DND-41 (cell line): ENCODE data around the gene MAST4.

Experiments
- EZH2 ChIP-seq: IDR thresholded peaks from 3 replicates; pipeline ENCODE4 v1.6.1; 2012; ENCODE audit warnings: borderline replicate concordance, low read depth, mild to moderate bottlenecking, moderate library complexity, low read length, inconsistent platforms; ENCODE audit not compliant: severe bottlenecking
- TF ChIP-seq, protein P1 (sequence below): IDR thresholded peaks from 2 replicates; pipeline ENCODE4 v1.5.1; 2012; ENCODE audit warnings: borderline replicate concordance, low read length, moderate library complexity, mild to moderate bottlenecking; ENCODE audit not compliant: poor library complexity, severe bottlenecking; ENCODE audit errors: extremely low read depth

DNA sequence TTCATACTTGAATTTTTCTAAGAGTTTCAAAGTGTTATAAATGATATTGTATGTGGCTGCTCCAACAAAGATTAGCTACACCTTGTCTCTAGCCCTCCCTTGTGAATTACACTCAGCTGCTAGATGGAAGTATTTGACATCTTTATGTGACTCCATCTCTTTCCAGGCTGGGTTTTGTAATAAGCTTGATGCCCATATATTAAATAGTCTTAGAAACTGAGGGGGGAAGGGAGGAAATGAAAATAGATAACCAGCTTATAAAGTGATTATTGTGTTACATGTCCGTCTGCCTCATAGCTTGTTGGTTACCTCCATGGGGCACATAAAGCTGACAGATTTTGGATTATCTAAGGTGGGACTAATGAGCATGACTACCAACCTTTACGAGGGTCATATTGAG, 537.0 kb downstream of the MAST4 start:
- TF ChIP-seq, protein P1, sequence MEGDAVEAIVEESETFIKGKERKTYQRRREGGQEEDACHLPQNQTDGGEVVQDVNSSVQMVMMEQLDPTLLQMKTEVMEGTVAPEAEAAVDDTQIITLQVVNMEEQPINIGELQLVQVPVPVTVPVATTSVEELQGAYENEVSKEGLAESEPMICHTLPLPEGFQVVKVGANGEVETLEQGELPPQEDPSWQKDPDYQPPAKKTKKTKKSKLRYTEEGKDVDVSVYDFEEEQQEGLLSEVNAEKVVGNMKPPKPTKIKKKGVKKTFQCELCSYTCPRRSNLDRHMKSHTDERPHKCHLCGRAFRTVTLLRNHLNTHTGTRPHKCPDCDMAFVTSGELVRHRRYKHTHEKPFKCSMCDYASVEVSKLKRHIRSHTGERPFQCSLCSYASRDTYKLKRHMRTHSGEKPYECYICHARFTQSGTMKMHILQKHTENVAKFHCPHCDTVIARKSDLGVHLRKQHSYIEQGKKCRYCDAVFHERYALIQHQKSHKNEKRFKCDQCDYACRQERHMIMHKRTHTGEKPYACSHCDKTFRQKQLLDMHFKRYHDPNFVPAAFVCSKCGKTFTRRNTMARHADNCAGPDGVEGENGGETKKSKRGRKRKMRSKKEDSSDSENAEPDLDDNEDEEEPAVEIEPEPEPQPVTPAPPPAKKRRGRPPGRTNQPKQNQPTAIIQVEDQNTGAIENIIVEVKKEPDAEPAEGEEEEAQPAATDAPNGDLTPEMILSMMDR: no peak
- TF ChIP-seq EZH2: no peak
